A673 (cell line): ENCODE results near the gene CRHBP. TPM values are rescaled to one million over a fixed set of nuclear protein-coding genes. Genes with fewer than 3 reads are reported as not detected.
"Not testable (repeated sequence)": the region's sequence is repeated elsewhere in the genome, so short reads cannot be mapped to it uniquely, and the experiment has no call there.

Experiments
- Bru-seq: library from RNA; stranded (reverse); fragments of 400-500 nt; gene quantifications from one replicate; lab custom pipeline; 2021; lab: Mats Ljungman, UMichigan
- BruChase-seq, 2 experiments: library from RNA; stranded (reverse); fragments of 400-500 nt; gene quantifications; one replicate each; lab custom pipeline; 2021; lab: Mats Ljungman, UMichigan
- BruUV-seq: library from RNA; stranded (reverse); fragments of 400-500 nt; replicated peaks from 2 replicates; lab custom pipeline; 2021; lab: Mats Ljungman, UMichigan
- CTCF ChIA-PET: fragments of 300-600 bp; sonication (Branson Sonifier 250); formaldehyde crosslinking; loops from one replicate; lab custom pipeline; 2022; ENCODE audit warnings: antibody characterized with exemption; lab: Charles Lee
- POLR2A ChIA-PET: fragments of 300-600 bp; sonication (Branson Sonifier 250); formaldehyde crosslinking; loops from one replicate; lab custom pipeline; 2022; ENCODE audit warnings: antibody characterized with exemption; ENCODE audit not compliant: low non-redundant PET; lab: Charles Lee
- DNase-seq: peaks from one replicate; pipeline ENCODE4 v3.0.0-alpha.2; 2015; ENCODE audit warnings: low spot score
- H3K27ac ChIP-seq: fragments of 200-600 bp; sonication (generic); 2 replicates; pipeline ENCODE4 v1.5.1; 2016; ENCODE audit warnings: mixed run types, low read depth, mild to moderate bottlenecking, mixed read lengths, antibody characterized with exemption, low read length; ENCODE audit not compliant: poor library complexity, severe bottlenecking
- H3K27me3 ChIP-seq: fragments of 200-600 bp; sonication (generic); replicated peaks from 2 replicates; pipeline ENCODE4 v1.6.1; 2017; ENCODE audit warnings: mixed run types, low read depth, mild to moderate bottlenecking, mixed read lengths, antibody characterized with exemption, low read length; ENCODE audit not compliant: insufficient read depth, poor library complexity
- H3K36me3 ChIP-seq: fragments of 200-600 bp; sonication (generic); 2 replicates; pipeline ENCODE4 v1.6.1; 2016; ENCODE audit warnings: mixed run types, mild to moderate bottlenecking, mixed read lengths, antibody characterized with exemption, low read length; ENCODE audit not compliant: insufficient read depth, poor library complexity, severe bottlenecking
- H3K4me1 ChIP-seq: fragments of 200-600 bp; sonication (generic); 2 replicates; pipeline ENCODE4 v1.6.1; 2017; ENCODE audit warnings: mixed run types, mild to moderate bottlenecking, mixed read lengths, antibody characterized with exemption, low read length; ENCODE audit not compliant: insufficient read depth, poor library complexity, severe bottlenecking
- H3K4me3 ChIP-seq: fragments of 200-600 bp; sonication (generic); 2 replicates; pipeline ENCODE4 v1.5.1; 2016; ENCODE audit warnings: low read depth, mixed run types, mild to moderate bottlenecking, mixed read lengths, low read length; ENCODE audit not compliant: poor library complexity, severe bottlenecking
- H3K9me3 ChIP-seq: fragments of 200-600 bp; sonication (generic); 2 replicates; pipeline ENCODE4 v1.6.1; 2016; ENCODE audit warnings: mixed run types, low read depth, mild to moderate bottlenecking, mixed read lengths, antibody characterized with exemption, low read length; ENCODE audit not compliant: poor library complexity, severe bottlenecking
- CTCF ChIP-seq: fragments of 300-800, 200-600 bp; sonication (generic); conservative IDR thresholded peaks from 2 replicates; pipeline ENCODE4 v1.5.1; 2017; ENCODE audit warnings: low read depth, mild to moderate bottlenecking, antibody characterized with exemption, low read length, moderate library complexity, mixed read lengths
- EZH2 ChIP-seq: fragments of 200-600 bp; sonication (generic); IDR thresholded peaks from 2 replicates; pipeline ENCODE4 v1.6.1; 2017; ENCODE audit warnings: borderline replicate concordance, low read depth, mild to moderate bottlenecking, mixed read lengths, antibody characterized with exemption, low read length; ENCODE audit not compliant: poor library complexity, severe bottlenecking
- intact Hi-C: fragments of 100-400 bp; cut with micrococcal nuclease; formaldehyde crosslinking; loops from one replicate; pipeline ENCODE4 v1.10.0; 2022; ENCODE audit not compliant: unreplicated experiment
- long read RNA-seq: library from polyadenylated mRNA; stranded (forward); transcript quantifications from one replicate; pipeline ENCODE4 v2.0.0, GENCODE V29; 2022
- total RNA-seq: library from RNA; stranded (reverse); gene quantifications from 2 replicates; pipeline ENCODE4 v1.2.3, GENCODE V29; 2021

CRHBP gene
- total RNA-seq: not detected in 2 replicates
- Bru-seq, nascent RNA: percentile 5 among the genes with signal in this experiment
- BruChase-seq, experiment 1, labeled RNA remaining after a 2-hour chase: not detected
- percentile 5 among the genes with signal in this experiment for BruChase-seq, experiment 2, labeled RNA remaining after a 6-hour chase
- long read RNA-seq: 0 reads

- no peak for DNase-seq
- no TSS peak for BruUV-seq
- CTCF ChIA-PET: no interaction called here
Observed at GRCh38 chr5:76952795-76953536, at the start of gene CRHBP. CRHBP (plus strand) TSS chr5:76953045; CDS start chr5:76953135, 90 bp downstream.

GRCh38 chr5:76908166-76908565 is 44.7 kb upstream of the CRHBP start:
- no peaks in the 10 kb centered on the region for H3K4me1 ChIP-seq
- no peak for DNase-seq
- H3K4me3 ChIP-seq: no peak overlapping the region
- intact Hi-C loops: no loop called here
- TF ChIP-seq CTCF: no peak
- no peak for TF ChIP-seq EZH2
- no peak overlapping the region for H3K27ac ChIP-seq
- H3K27me3 ChIP-seq: no peaks in the 10 kb centered on the region
- ChIA-PET POLR2A (no interaction called here), CTCF (no interaction called here)
- H3K9me3 ChIP-seq: no peaks in the 10 kb centered on the region
- no peaks in the 10 kb centered on the region for H3K36me3 ChIP-seq
- BruUV-seq: no TSS peak

More at GRCh38 chr5:76952795-76953536, at the start of gene CRHBP:
- Histone ChIP-seq H3K27ac (no peak within 1 kb of the TSS), H3K4me3 (peak within 1 kb of the TSS; percentile 40), H3K27me3 (peaks cover 37% of the 10 kb centered on the region), H3K4me1 (peaks cover 10% of the 10 kb centered on the region), H3K36me3 (no peaks in the 10 kb centered on the region), H3K9me3 (no peaks in the 10 kb centered on the region)
- POLR2A ChIA-PET: no interaction called here
- TF ChIP-seq CTCF (no peak), EZH2 (no peak)
- intact Hi-C loops: no loop called here

GRCh38 chr5:76910344-76910933 is 42.4 kb upstream of the CRHBP start:
- H3K27ac ChIP-seq, POLR2A ChIA-PET, H3K9me3 ChIP-seq, BruUV-seq, H3K4me3 ChIP-seq, intact Hi-C loops, H3K27me3 ChIP-seq, H3K4me1 ChIP-seq, CTCF ChIA-PET, DNase-seq, H3K36me3 ChIP-seq: not testable (repeated sequence)

GRCh38 chr5:76914671-76915070 is 38.2 kb upstream of the CRHBP start:
- H3K27ac ChIP-seq, H3K36me3 ChIP-seq, H3K4me3 ChIP-seq, BruUV-seq, CTCF ChIA-PET, H3K4me1 ChIP-seq, intact Hi-C loops, POLR2A ChIA-PET, H3K27me3 ChIP-seq, H3K9me3 ChIP-seq, DNase-seq: not testable (repeated sequence)
